Activated gamma-delta T cell (primary cell): ENCODE data around the gene GATM.

Experiments used
- DNase-seq: peaks from one replicate; lab custom pipeline; 2025; lab: John Stamatoyannopoulos, UW
- total RNA-seq, 2 donors: gene quantifications; one replicate each; lab custom pipeline; 2026; lab: John Stamatoyannopoulos, UW

GATM gene
- total RNA-seq: 3.1 to 10.3 reads per million in 2 donors

GRCh38 chr15:45378149-45378912 lies at the start of gene GATM:
TSS of gene GATM (minus strand) at chr15:45378544. CDS start at chr15:45378453, 91 bp downstream.
- DNase-seq: peak; percentile 25

- DNase-seq: no peak
Observed at GRCh38 chr15:45427085-45427484, 48.7 kb upstream of the GATM start.

- no peak for DNase-seq
Observed at GRCh38 chr15:45425135-45425534, 46.8 kb upstream of the GATM start.

GRCh38 chr15:45424429-45424828 lies 46.1 kb upstream of the GATM start:
- DNase-seq: no peak

- DNase-seq: no peak
Observed at GRCh38 chr15:45417303-45417950, 39.1 kb upstream of the GATM start.

- DNase-seq: no peak
Observed at GRCh38 chr15:45414215-45414885, 36.0 kb upstream of the GATM start.

GRCh38 chr15:45409596-45409995 lies 31.3 kb upstream of the GATM start:
- no peak for DNase-seq

- no peak for DNase-seq
Observed at GRCh38 chr15:45407786-45408185, 29.4 kb upstream of the GATM start.

- peak; percentile 27 for DNase-seq
Observed at GRCh38 chr15:45402955-45403877, 24.9 kb upstream of the GATM start.

- DNase-seq: peak; percentile 89
Observed at GRCh38 chr15:45402162-45402954, 24.0 kb upstream of the GATM start.

- no peak for DNase-seq
Observed at GRCh38 chr15:45401665-45402161, 23.4 kb upstream of the GATM start.

- DNase-seq: no peak
Observed at GRCh38 chr15:45399381-45400212, 21.3 kb upstream of the GATM start.

GRCh38 chr15:45397116-45397665 lies 18.8 kb upstream of the GATM start:
- no peak for DNase-seq

GRCh38 chr15:45395943-45396342 lies 17.6 kb upstream of the GATM start:
- no peak for DNase-seq

- DNase-seq: no peak
Observed at GRCh38 chr15:45394681-45395080, 16.3 kb upstream of the GATM start.

- DNase-seq: no peak
Observed at GRCh38 chr15:45393851-45394250, 15.5 kb upstream of the GATM start.

- no peak for DNase-seq
Observed at GRCh38 chr15:45392584-45392855, 14.2 kb upstream of the GATM start.

GRCh38 chr15:45391746-45392583 lies 13.6 kb upstream of the GATM start:
- no peak for DNase-seq

- DNase-seq: no peak
Observed at GRCh38 chr15:45389351-45389750, 11.0 kb upstream of the GATM start.
